Stimulated activated CD8-positive, alpha-beta memory T cell treated with anti-CD3 and anti-CD28 coated beads, Interleukin-2, amount 100 ng/mL, for 48 hours (primary cell): ENCODE results near the gene PFKP.

ENCODE experiments used
- DNase-seq, 2 donors: peaks; one replicate each; pipeline ENCODE4 v3.0.0-alpha.2; 2020; ENCODE audit warnings: low read depth in 2 of 2

The PFKP gene

GRCh38 chr10:3067118-3067858 is at the start of gene PFKP:
PFKP (plus strand) TSS chr10:3067548; CDS start chr10:3067596, 48 bp downstream.
- DNase-seq: peak in 1 of 2 donors; percentile 64

- no peak for DNase-seq
Observed at GRCh38 chr10:3018247-3018646, 49.1 kb upstream of the PFKP start.

GRCh38 chr10:3020311-3020710 is 47.0 kb upstream of the PFKP start:
- DNase-seq: no peak

- no peak for DNase-seq
Observed at GRCh38 chr10:3020881-3021280, 46.5 kb upstream of the PFKP start.

GRCh38 chr10:3022027-3022426 is 45.3 kb upstream of the PFKP start:
- DNase-seq: no peak

- no peak for DNase-seq
Observed at GRCh38 chr10:3023892-3024291, 43.5 kb upstream of the PFKP start.

GRCh38 chr10:3025026-3025683 is 42.2 kb upstream of the PFKP start:
- no peak for DNase-seq

- no peak for DNase-seq
Observed at GRCh38 chr10:3027866-3028265, 39.5 kb upstream of the PFKP start.

- no peak for DNase-seq
Observed at GRCh38 chr10:3028441-3028840, 38.9 kb upstream of the PFKP start.

GRCh38 chr10:3030765-3031164 is 36.6 kb upstream of the PFKP start:
- DNase-seq: no peak

GRCh38 chr10:3031490-3031889 is 35.9 kb upstream of the PFKP start:
- DNase-seq: no peak

GRCh38 chr10:3033925-3034324 is 33.4 kb upstream of the PFKP start:
- no peak for DNase-seq

GRCh38 chr10:3034616-3035015 is 32.7 kb upstream of the PFKP start:
- no peak for DNase-seq

GRCh38 chr10:3036155-3037021 is 31.0 kb upstream of the PFKP start:
- DNase-seq: no peak

- DNase-seq: no peak
Observed at GRCh38 chr10:3037182-3037581, 30.2 kb upstream of the PFKP start.

GRCh38 chr10:3040069-3040468 is 27.3 kb upstream of the PFKP start:
- no peak for DNase-seq

GRCh38 chr10:3042589-3042988 is 24.8 kb upstream of the PFKP start:
- no peak for DNase-seq

- DNase-seq: no peak
Observed at GRCh38 chr10:3043512-3044368, 23.6 kb upstream of the PFKP start.

GRCh38 chr10:3045471-3046209 is 21.7 kb upstream of the PFKP start:
- DNase-seq: no peak

- DNase-seq: no peak
Observed at GRCh38 chr10:3046210-3046779, 21.1 kb upstream of the PFKP start.
